Measurements from ENCODE around the gene CATSPER3.

DNA sequence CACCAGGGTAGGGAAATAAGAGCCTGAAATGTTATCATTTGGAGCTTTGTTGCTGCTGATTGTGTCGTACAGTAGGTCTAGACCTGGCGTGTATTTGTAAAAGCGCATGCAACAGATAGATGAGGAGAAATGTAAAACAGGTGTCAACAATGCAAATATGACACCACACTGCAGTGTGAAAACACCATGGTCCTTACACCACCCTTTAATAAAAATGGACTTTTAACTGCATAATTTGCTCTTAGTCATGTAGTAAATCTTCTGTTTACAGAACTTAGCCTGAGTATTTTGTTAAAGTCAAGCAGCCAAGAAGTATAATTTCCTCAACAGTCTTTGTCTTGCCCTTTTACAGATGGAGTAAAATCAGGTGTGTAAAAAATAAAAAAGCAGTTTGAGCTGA lies 48.8 kb upstream of the CATSPER3 start:
- TF ChIP-seq, protein P1, sequence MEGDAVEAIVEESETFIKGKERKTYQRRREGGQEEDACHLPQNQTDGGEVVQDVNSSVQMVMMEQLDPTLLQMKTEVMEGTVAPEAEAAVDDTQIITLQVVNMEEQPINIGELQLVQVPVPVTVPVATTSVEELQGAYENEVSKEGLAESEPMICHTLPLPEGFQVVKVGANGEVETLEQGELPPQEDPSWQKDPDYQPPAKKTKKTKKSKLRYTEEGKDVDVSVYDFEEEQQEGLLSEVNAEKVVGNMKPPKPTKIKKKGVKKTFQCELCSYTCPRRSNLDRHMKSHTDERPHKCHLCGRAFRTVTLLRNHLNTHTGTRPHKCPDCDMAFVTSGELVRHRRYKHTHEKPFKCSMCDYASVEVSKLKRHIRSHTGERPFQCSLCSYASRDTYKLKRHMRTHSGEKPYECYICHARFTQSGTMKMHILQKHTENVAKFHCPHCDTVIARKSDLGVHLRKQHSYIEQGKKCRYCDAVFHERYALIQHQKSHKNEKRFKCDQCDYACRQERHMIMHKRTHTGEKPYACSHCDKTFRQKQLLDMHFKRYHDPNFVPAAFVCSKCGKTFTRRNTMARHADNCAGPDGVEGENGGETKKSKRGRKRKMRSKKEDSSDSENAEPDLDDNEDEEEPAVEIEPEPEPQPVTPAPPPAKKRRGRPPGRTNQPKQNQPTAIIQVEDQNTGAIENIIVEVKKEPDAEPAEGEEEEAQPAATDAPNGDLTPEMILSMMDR (IDR thresholded peaks at IDR 0.05): no peak
- TF ChIP-seq POLR2A (IDR thresholded peaks at IDR 0.05): no peak
